Astrocyte of the cerebellum (primary cell): ENCODE data around the gene EDEM1.
A peak's percentile ranks its signal among the peaks of the same experiment; 100 is the strongest.

Experiments
- DNase-seq: peaks from one replicate; pipeline ENCODE4 v3.0.0-alpha.2; 2011; ENCODE audit warnings: low read depth
- H3K4me3 ChIP-seq: 2 replicates; pipeline ENCODE4 v1.5.1; 2011; ENCODE audit warnings: mild to moderate bottlenecking, low read depth, low read length, moderate library complexity
- CTCF ChIP-seq: IDR thresholded peaks from 2 replicates; pipeline ENCODE4 v1.5.1; 2012; ENCODE audit warnings: low read length, low read depth, moderate library complexity, mild to moderate bottlenecking; ENCODE audit errors: missing control alignments
- in situ Hi-C: cut with HindIII; loops from 2 replicates; pipeline ENCODE4 v1.10.0; 2017; ENCODE audit warnings: low sequenced_read_pairs

Gene EDEM1

GRCh38 chr3:5250467-5251195 is 63.1 kb downstream of the EDEM1 start:
- no peak for TF ChIP-seq CTCF
- DNase-seq = no peak
- H3K4me3 ChIP-seq = peak overlapping the region; percentile 27
- in situ Hi-C loops = no loop called here

DNA sequence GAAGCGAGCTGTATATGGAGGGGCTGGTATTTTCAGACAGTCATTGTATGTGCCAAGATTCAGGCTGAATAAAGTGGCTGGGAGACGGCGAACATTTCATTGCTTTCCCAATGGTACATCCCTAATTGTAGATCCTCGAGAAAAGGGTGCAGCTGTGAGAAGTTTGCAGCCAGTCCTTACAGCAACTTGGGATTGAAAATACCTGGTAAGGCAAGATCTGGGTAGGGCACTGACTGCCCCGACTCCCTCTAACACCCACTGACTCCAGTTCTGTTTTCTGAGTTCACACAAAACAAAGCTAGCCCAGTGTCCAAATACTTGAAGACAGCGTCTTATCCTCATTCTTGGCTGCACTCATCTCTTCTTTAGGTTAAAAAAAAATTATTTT is 63.7 kb downstream of the EDEM1 start:
- no peak for DNase-seq
- in situ Hi-C loops = no loop called here
- peak overlapping the region; percentile 27 for H3K4me3 ChIP-seq
- no peak for TF ChIP-seq CTCF

- in situ Hi-C loops = no loop called here
- DNase-seq = no peak
- no peak for TF ChIP-seq CTCF
- no peak overlapping the region for H3K4me3 ChIP-seq
These were observed 64.6 kb downstream of the EDEM1 start for GRCh38 chr3:5252131-5252530.

DNA sequence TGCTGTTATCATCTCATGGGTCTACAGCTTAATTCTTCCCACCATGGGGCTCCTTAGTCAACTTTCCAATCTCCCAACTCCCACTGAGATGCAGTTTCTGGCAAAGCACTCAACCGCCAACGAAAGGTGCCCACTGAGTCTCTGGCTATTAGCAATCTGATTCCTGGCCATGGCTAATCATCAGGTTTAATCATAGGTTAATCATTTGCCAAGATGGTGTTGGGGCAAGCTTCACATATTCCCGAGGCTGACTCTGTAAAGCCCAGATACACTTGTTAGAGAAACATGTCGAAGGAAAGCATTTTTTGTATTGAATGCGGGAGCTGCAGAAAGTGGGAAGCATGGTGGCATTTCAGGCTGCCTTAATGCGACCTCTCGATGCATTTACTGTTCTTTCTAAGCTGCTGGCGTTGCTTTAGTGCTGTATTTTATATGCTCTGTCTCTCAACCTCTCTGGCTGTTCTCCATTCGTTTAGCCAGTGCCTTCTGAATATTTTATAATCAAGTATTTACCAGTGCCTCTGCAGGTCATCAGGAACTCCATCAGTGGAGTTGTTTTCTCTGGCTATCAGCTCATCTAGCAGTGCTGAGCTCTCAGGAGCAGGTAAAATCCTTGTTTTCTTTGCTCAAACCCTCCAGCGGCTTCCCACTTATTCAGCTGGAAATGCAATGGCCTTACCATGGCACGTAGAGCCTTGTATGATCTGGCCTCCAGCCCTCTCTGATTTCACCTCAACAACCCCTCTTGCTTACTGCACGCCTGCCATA is 67.0 kb downstream of the EDEM1 start:
- no peak for DNase-seq

DNA sequence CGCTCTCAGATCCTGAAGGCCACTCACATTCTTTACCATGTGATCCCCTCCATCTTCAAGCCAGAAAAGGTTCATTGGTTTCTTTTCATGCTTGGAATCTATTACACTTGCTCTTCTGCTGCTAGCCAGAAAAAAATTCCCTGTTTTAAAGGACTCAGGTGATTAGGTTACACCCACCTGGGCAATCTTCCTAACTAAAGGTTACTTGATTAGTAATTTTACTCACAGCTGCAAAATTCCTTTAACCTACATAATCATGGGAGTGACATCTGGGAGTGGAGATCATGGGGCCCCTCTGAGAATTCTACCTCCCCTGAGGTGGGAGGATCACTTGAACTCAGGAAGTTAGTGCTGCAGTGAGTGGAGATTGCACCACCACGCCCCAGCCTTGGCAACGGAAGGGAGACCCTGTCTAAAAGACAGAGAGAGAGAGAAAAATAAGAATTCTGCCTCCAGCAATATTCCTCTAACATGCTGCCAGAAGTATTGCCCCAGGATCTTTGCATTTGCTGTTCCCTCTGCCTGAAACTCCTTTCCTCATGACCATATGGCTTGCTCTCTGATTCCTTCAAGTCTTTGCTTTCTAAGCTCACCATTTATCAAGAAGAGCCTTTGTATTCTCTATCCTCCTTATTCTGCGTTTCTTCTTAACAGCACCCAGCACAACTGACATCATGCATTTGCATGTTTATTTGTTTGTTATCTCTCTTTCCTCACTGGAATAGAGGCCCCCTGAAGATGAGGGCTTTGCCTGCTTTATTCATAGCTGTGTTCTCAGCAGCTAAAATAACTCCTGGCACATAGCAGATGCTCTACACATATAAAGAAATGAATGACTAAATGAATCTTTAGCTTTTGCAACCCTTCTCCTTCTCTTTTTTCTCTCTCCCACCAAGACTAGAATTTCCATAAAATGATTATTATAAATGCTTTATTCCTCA is 68.2 kb downstream of the EDEM1 start:
- no peak for DNase-seq
- no peak for TF ChIP-seq CTCF
- in situ Hi-C loops = no loop called here
- no peak overlapping the region for H3K4me3 ChIP-seq

More for the DNA sequence above, 67.0 kb downstream of the EDEM1 start:
- no peak overlapping the region for H3K4me3 ChIP-seq
- in situ Hi-C loops = no loop called here
- TF ChIP-seq CTCF = no peak

DNA sequence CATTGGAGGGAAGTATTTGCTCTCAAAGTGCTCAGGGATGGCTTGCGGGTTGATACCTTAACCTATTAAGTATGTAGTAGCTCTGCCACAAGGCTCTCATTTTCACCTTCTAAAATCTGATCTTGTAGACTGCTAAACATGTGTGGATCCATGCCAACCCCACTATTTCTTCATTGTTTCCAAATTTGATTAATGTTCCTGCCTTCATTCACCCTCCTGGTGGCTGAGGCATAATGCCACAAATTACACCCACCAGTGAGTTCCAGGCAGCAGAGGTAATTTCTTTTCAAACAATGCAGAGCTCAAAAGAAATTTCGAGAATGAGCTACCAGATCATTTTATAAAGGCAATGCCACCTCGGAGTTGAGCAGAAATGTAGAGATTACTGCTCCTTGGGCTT is 71.0 kb downstream of the EDEM1 start:
- no peak for DNase-seq
- no peak for TF ChIP-seq CTCF
- in situ Hi-C loops = no loop called here
- no peak overlapping the region for H3K4me3 ChIP-seq
